Measurements from ENCODE around the gene MFAP4.

DNA sequence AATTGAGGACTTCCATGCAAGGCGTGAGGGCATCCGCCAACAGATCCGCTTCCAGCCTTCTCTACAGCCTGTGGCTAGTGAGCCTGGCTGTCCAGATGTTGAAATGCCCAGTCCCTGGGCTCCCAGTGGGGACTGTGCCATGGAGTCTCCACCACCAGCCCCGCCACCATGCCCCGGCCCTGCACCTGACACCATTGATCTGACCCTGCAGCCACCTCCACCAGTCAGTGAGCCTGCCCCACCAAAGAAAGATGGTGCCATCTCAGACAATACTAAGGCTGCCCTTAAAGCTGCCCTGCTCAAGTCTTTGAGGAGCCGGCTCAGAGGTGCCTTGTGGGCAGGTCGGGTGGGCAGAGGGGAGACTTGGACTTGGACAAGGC lies 5.6 kb downstream of the MFAP4 start:
- TF ChIP-seq, protein P1, sequence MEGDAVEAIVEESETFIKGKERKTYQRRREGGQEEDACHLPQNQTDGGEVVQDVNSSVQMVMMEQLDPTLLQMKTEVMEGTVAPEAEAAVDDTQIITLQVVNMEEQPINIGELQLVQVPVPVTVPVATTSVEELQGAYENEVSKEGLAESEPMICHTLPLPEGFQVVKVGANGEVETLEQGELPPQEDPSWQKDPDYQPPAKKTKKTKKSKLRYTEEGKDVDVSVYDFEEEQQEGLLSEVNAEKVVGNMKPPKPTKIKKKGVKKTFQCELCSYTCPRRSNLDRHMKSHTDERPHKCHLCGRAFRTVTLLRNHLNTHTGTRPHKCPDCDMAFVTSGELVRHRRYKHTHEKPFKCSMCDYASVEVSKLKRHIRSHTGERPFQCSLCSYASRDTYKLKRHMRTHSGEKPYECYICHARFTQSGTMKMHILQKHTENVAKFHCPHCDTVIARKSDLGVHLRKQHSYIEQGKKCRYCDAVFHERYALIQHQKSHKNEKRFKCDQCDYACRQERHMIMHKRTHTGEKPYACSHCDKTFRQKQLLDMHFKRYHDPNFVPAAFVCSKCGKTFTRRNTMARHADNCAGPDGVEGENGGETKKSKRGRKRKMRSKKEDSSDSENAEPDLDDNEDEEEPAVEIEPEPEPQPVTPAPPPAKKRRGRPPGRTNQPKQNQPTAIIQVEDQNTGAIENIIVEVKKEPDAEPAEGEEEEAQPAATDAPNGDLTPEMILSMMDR (conservative IDR thresholded peaks at IDR 0.05 in 1 of 2, IDR thresholded peaks at IDR 0.05 in 1 of 2; ENCODE audit: extremely low read depth in 1 of 2, insufficient read depth in 1 of 2, low read depth in 1 of 2, low read length in 2 of 2), result no peak
- TF ChIP-seq EZH2 (IDR thresholded peaks at IDR 0.05; ENCODE audit: borderline replicate concordance, low read length), result no peak
